GM23338 (cell line): ENCODE data around the gene PLA2R1.

ENCODE experiments used
- CREB1 ChIP-seq: fragments of 250-450 bp; sonication (Bioruptor Pico); IDR thresholded peaks from 2 replicates; pipeline ENCODE4 v1.5.0; 2020; ENCODE audit warnings: low read depth, mild to moderate bottlenecking, moderate library complexity
- CTCF ChIP-seq, 2 experiments: fragments of 200-600 bp in 1 of 2; sonication (generic) in 1 of 2; conservative IDR thresholded peaks; 2 replicates each; pipeline versions ENCODE4 v1.5.1 to v1.6.1; 2016 to 2017; ENCODE audit warnings: antibody characterized with exemption in 2 of 2, low read depth in 2 of 2, mild to moderate bottlenecking in 2 of 2, moderate library complexity in 1 of 2
- EZH2 ChIP-seq: fragments of 200-600 bp; sonication (generic); IDR thresholded peaks from one replicate; pipeline ENCODE4 v1.8.0; 2017; ENCODE audit warnings: antibody characterized with exemption, mild to moderate bottlenecking, low read depth; ENCODE audit not compliant: unreplicated experiment
- EZH2phosphoT487 ChIP-seq: fragments of 200-600 bp; sonication (generic); IDR thresholded peaks from one replicate; pipeline ENCODE4 v1.8.1; 2018; ENCODE audit warnings: antibody characterized with exemption; ENCODE audit not compliant: unreplicated experiment
- NANOG ChIP-seq: IDR thresholded peaks from 2 replicates; pipeline ENCODE4 v1.6.1; 2016; ENCODE audit warnings: antibody characterized with exemption, borderline replicate concordance
- POLR2AphosphoS5 ChIP-seq: IDR thresholded peaks from 2 replicates; pipeline ENCODE4 v1.6.1; 2016; ENCODE audit warnings: antibody characterized with exemption, low read depth
- REST ChIP-seq: IDR thresholded peaks from one replicate; pipeline ENCODE4 v1.6.1; 2018; ENCODE audit warnings: antibody characterized with exemption; ENCODE audit not compliant: unreplicated experiment
- ZNF331 ChIP-seq: fragments of 250-450 bp; sonication (Bioruptor Pico); IDR thresholded peaks from 2 replicates; pipeline ENCODE4 v1.5.0; 2020; ENCODE audit warnings: low read depth, mild to moderate bottlenecking, moderate library complexity

- no peak for TF ChIP-seq CTCF (conservative IDR thresholded peaks at IDR 0.05; ENCODE audit: low read depth in 2 of 2)
- TF ChIP-seq EZH2, result no peak
- no peak for TF ChIP-seq POLR2AphosphoS5
- no peak for TF ChIP-seq EZH2phosphoT487
- TF ChIP-seq NANOG, result no peak
- TF ChIP-seq REST, result no peak
- no peak for TF ChIP-seq CREB1 (CRISPR knock-in tag)
- no peak for TF ChIP-seq ZNF331 (CRISPR knock-in tag)
Observed at GRCh38 chr2:160068906-160069305, 6.5 kb upstream of the PLA2R1 start.
